ENCODE results near the gene MUC7. TPM values are rescaled to one million over a fixed set of nuclear protein-coding genes. Genes with fewer than 3 reads are reported as not detected.

MUC7 gene
- total RNA-seq, 1 donor, result not detected

DNA sequence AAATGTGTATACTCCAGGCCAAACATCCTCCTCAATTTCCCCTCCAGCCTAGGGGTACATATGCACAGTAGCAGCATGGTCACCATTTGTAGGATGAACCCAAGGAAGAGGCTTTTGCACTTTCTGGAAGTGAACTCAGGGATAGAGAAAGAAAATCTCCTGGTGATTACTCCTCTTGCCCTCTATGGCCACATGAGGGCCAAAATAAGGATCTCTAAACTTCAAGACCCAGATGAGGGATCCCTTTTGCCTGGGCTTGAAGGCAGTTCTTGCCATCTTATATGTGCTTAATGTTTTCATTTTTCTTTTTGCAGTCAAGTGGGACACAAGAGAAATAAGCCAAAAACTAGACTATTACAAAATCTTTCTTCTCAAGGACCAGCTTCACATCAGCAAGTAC, 29.5 kb upstream of the MUC7 start:
- Histone ChIP-seq H3K9me3 (ENCODE audit: low read depth, low read length) (no peaks in the 10 kb centered on the region), H4K20me1 (ENCODE audit: insufficient read depth, low read length) (no peaks in the 10 kb centered on the region), H3K4me1 (ENCODE audit: insufficient read depth, low read length) (no peaks in the 10 kb centered on the region), H2AFZ (ENCODE audit: low read length) (no peak overlapping the region), H3K27ac (ENCODE audit: low read depth, low read length) (no peak overlapping the region), H3K79me2 (ENCODE audit: insufficient read depth, low read length) (no peaks in the 10 kb centered on the region), H3K36me3 (ENCODE audit: insufficient read depth, low read length) (no peaks in the 10 kb centered on the region), H3K4me2 (ENCODE audit: insufficient read depth, low read length) (no peak overlapping the region), H3K27me3 (ENCODE audit: insufficient read depth, low read length) (no peaks in the 10 kb centered on the region), H3K4me3 (ENCODE audit: insufficient read depth, low read length) (no peak overlapping the region)
- no peak for DNase-seq (ENCODE audit: insufficient read length, low spot score, missing footprints)
- TF ChIP-seq, protein P1, sequence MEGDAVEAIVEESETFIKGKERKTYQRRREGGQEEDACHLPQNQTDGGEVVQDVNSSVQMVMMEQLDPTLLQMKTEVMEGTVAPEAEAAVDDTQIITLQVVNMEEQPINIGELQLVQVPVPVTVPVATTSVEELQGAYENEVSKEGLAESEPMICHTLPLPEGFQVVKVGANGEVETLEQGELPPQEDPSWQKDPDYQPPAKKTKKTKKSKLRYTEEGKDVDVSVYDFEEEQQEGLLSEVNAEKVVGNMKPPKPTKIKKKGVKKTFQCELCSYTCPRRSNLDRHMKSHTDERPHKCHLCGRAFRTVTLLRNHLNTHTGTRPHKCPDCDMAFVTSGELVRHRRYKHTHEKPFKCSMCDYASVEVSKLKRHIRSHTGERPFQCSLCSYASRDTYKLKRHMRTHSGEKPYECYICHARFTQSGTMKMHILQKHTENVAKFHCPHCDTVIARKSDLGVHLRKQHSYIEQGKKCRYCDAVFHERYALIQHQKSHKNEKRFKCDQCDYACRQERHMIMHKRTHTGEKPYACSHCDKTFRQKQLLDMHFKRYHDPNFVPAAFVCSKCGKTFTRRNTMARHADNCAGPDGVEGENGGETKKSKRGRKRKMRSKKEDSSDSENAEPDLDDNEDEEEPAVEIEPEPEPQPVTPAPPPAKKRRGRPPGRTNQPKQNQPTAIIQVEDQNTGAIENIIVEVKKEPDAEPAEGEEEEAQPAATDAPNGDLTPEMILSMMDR (IDR thresholded peaks at IDR 0.05; ENCODE audit: extremely low read depth, low read depth, low read length), result no peak

DNA sequence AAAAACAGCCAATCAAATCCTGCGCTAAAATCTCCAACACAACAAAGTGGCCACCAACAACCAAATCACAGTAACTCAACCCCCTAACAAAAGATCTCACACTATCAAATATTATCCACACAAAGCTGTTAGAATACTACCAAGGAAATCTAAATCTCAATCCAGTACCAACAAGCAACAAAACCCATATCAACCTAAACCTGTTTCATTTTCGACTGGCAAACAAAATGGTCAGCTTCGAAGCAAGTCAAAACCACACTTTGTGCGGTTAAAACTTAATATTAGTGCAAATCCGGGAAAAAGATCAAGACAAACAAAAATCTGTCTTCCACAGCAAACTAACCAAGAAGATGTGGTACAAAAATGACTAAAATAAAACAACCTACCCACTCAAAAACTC, 28.7 kb upstream of the MUC7 start:
- H3K79me2 ChIP-seq (ENCODE audit: insufficient read depth, low read length), result no peaks in the 10 kb centered on the region
- no peaks in the 10 kb centered on the region for H3K36me3 ChIP-seq (ENCODE audit: insufficient read depth, low read length)
- no peak overlapping the region for H2AFZ ChIP-seq (ENCODE audit: low read length)
- no peaks in the 10 kb centered on the region for H3K9me3 ChIP-seq (ENCODE audit: low read depth, low read length)
- TF ChIP-seq, protein P1 (IDR thresholded peaks at IDR 0.05; ENCODE audit: extremely low read depth, low read depth, low read length), result no peak
- H4K20me1 ChIP-seq (ENCODE audit: insufficient read depth, low read length), result no peaks in the 10 kb centered on the region
- no peaks in the 10 kb centered on the region for H3K4me1 ChIP-seq (ENCODE audit: insufficient read depth, low read length)
- no peak overlapping the region for H3K27ac ChIP-seq (ENCODE audit: low read depth, low read length)
- H3K4me3 ChIP-seq (ENCODE audit: insufficient read depth, low read length), result no peak overlapping the region
- no peak overlapping the region for H3K4me2 ChIP-seq (ENCODE audit: insufficient read depth, low read length)
- DNase-seq (ENCODE audit: insufficient read length, low spot score, missing footprints), result no peak
- no peaks in the 10 kb centered on the region for H3K27me3 ChIP-seq (ENCODE audit: insufficient read depth, low read length)

DNA sequence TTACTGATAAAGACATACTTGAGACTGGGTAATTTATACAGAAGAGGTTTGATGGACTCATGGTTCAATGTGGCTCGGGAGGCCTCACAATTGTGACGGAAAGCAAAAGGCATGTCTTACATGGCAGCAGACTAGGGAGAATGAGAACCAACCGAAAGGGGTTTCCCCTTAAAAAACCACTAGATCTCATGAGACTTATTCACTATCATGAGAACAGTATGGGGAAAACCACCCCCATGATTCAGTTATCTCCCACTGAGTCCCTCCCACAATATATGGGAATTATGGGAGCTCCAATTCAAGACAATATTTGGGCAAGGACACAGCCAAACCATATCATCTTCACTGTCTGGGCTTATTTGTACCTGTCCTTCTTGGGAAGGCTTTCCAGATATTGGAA, 22.8 kb upstream of the MUC7 start:
- no peak for DNase-seq (ENCODE audit: insufficient read length, low spot score, missing footprints)
- Histone ChIP-seq H3K4me3 (ENCODE audit: insufficient read depth, low read length) (no peak overlapping the region), H4K20me1 (ENCODE audit: insufficient read depth, low read length) (no peaks in the 10 kb centered on the region), H2AFZ (ENCODE audit: low read length) (no peak overlapping the region), H3K79me2 (ENCODE audit: insufficient read depth, low read length) (no peaks in the 10 kb centered on the region), H3K9me3 (ENCODE audit: low read depth, low read length) (no peaks in the 10 kb centered on the region), H3K36me3 (ENCODE audit: insufficient read depth, low read length) (no peaks in the 10 kb centered on the region), H3K4me1 (ENCODE audit: insufficient read depth, low read length) (no peaks in the 10 kb centered on the region), H3K27ac (ENCODE audit: low read depth, low read length) (no peak overlapping the region), H3K27me3 (ENCODE audit: insufficient read depth, low read length) (no peaks in the 10 kb centered on the region), H3K4me2 (ENCODE audit: insufficient read depth, low read length) (no peak overlapping the region)
- TF ChIP-seq, protein P1 (IDR thresholded peaks at IDR 0.05; ENCODE audit: extremely low read depth, low read depth, low read length), result no peak

DNA sequence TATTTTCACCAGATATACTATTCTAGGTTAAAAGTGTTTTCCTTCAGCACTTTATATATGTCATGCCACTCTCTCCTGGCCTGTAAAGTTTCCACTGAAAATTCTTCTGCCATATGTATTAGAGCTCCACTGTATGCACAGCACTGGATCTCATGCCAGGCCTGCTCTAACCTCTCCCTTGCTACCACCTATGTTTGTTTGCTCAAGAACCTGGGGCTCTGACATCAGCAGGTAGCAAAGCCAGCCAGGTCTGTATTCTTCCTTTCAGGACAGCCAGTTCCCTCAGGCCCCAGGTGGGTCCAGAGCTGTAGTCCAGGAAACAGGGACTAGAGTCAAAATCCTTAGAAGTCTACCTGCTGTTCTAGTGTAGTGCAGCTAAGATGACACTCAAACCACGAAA, 19.1 kb upstream of the MUC7 start:
- no peaks in the 10 kb centered on the region for H4K20me1 ChIP-seq (ENCODE audit: insufficient read depth, low read length)
- no peak for DNase-seq (ENCODE audit: insufficient read length, low spot score, missing footprints)
- H3K27ac ChIP-seq (ENCODE audit: low read depth, low read length), result no peak overlapping the region
- no peaks in the 10 kb centered on the region for H3K27me3 ChIP-seq (ENCODE audit: insufficient read depth, low read length)
- H2AFZ ChIP-seq (ENCODE audit: low read length), result no peak overlapping the region
- no peak overlapping the region for H3K4me2 ChIP-seq (ENCODE audit: insufficient read depth, low read length)
- no peaks in the 10 kb centered on the region for H3K79me2 ChIP-seq (ENCODE audit: insufficient read depth, low read length)
- H3K4me1 ChIP-seq (ENCODE audit: insufficient read depth, low read length), result no peaks in the 10 kb centered on the region
- TF ChIP-seq, protein P1 (IDR thresholded peaks at IDR 0.05; ENCODE audit: extremely low read depth, low read depth, low read length), result no peak
- no peak overlapping the region for H3K4me3 ChIP-seq (ENCODE audit: insufficient read depth, low read length)
- no peaks in the 10 kb centered on the region for H3K36me3 ChIP-seq (ENCODE audit: insufficient read depth, low read length)
- no peaks in the 10 kb centered on the region for H3K9me3 ChIP-seq (ENCODE audit: low read depth, low read length)
